PC-3 (cell line): ENCODE results near the gene EXOC6B. TPM values are rescaled to one million over a fixed set of nuclear protein-coding genes. Genes with fewer than 3 reads are reported as not detected.
A peak's percentile ranks its signal among the peaks of the same experiment; 100 is the strongest.

Experiments used
- ATAC-seq: fragments of 200-7000 bp; cut with Tn5 transposase; 2 replicates; pipeline ENCODE4 v1.9.1; 2020; ENCODE audit warnings: mild to moderate bottlenecking, moderate library complexity
- BruUV-seq: library from RNA; stranded (reverse); fragments of 400-500 nt; replicated peaks from 2 replicates; lab custom pipeline; 2021; lab: Mats Ljungman, UMichigan
- CTCF ChIA-PET: fragments of 300-600 bp; sonication (Branson Sonifier 250); formaldehyde crosslinking; loops from one replicate; lab custom pipeline; 2022; ENCODE audit warnings: antibody characterized with exemption; lab: Charles Lee
- POLR2A ChIA-PET: fragments of 300-600 bp; sonication (Branson Sonifier 250); formaldehyde crosslinking; loops from one replicate; lab custom pipeline; 2022; ENCODE audit warnings: antibody characterized with exemption; ENCODE audit not compliant: unreplicated experiment; lab: Charles Lee
- DNase-seq: peaks from one replicate; pipeline ENCODE4 v3.0.0-alpha.2; 2015
- H2AFZ ChIP-seq: fragments of 300-600 bp; sonication (generic); 2 replicates; pipeline ENCODE4 v1.6.0; 2016; ENCODE audit warnings: antibody characterized with exemption, low read length
- H3F3A ChIP-seq: fragments of 300-600 bp; sonication (generic); one replicate; pipeline ENCODE4 v1.6.0; 2017; ENCODE audit warnings: antibody characterized with exemption, low read length, control low read depth, mild to moderate bottlenecking; ENCODE audit not compliant: unreplicated experiment
- H3K27ac ChIP-seq: fragments of 300-600 bp; sonication (generic); 2 replicates; pipeline ENCODE4 v1.5.1; 2016; ENCODE audit warnings: mild to moderate bottlenecking, low read length
- H3K27me3 ChIP-seq: fragments of 300-600 bp; sonication (generic); 2 replicates; pipeline ENCODE4 v1.6.1; 2016; ENCODE audit warnings: low read length, mixed read lengths
- H3K36me3 ChIP-seq: fragments of 300-600 bp; sonication (generic); 2 replicates; pipeline ENCODE4 v1.6.1; 2016; ENCODE audit warnings: low read depth, mixed run types, low read length, mixed read lengths
- H3K4me1 ChIP-seq: fragments of 300-600 bp; sonication (generic); 2 replicates; pipeline ENCODE4 v1.5.1; 2016; ENCODE audit warnings: low read length; ENCODE audit not compliant: insufficient read depth
- H3K4me2 ChIP-seq: fragments of 300-600 bp; sonication (generic); 2 replicates; pipeline ENCODE4 v1.6.0; 2016; ENCODE audit warnings: low read length
- H3K4me3 ChIP-seq: fragments of 300-600 bp; sonication (generic); 2 replicates; pipeline ENCODE4 v1.5.1; 2016; ENCODE audit warnings: mild to moderate bottlenecking, low read length, mixed read lengths
- H3K79me2 ChIP-seq: fragments of 300-600 bp; sonication (generic); 2 replicates; pipeline ENCODE4 v1.6.1; 2017; ENCODE audit warnings: low read length, mixed read lengths
- H3K9ac ChIP-seq: fragments of 300-600 bp; sonication (generic); 2 replicates; pipeline ENCODE4 v1.6.0; 2016; ENCODE audit warnings: mild to moderate bottlenecking, low read length
- H3K9me2 ChIP-seq: fragments of 300-600 bp; sonication (generic); replicated peaks from 2 replicates; pipeline ENCODE4 v1.6.1; 2016; ENCODE audit warnings: mixed run types, low read length, mixed read lengths
- H3K9me3 ChIP-seq: fragments of 300-600 bp; sonication (generic); 2 replicates; pipeline ENCODE4 v1.6.1; 2016; ENCODE audit warnings: low read length, mixed read lengths
- H4K20me1 ChIP-seq: fragments of 300-600 bp; sonication (generic); 2 replicates; pipeline ENCODE4 v1.6.1; 2016; ENCODE audit warnings: low read length, mixed read lengths
- CTCF ChIP-seq: fragments of 300-600 bp; sonication (generic); conservative IDR thresholded peaks from 2 replicates; pipeline ENCODE4 v1.5.1; 2017; ENCODE audit warnings: antibody characterized with exemption, low read depth, mild to moderate bottlenecking, low read length
- EZH2 ChIP-seq: fragments of 300-600 bp; sonication (generic); IDR thresholded peaks from one replicate; pipeline ENCODE4 v1.6.1; 2017; ENCODE audit warnings: antibody characterized with exemption, mild to moderate bottlenecking, low read length; ENCODE audit not compliant: unreplicated experiment
- EZH2phosphoT487 ChIP-seq: fragments of 300-600 bp; sonication (generic); IDR thresholded peaks from 2 replicates; pipeline ENCODE4 v1.6.1; 2018; ENCODE audit warnings: mild to moderate bottlenecking, antibody characterized with exemption, low read length, borderline replicate concordance
- intact Hi-C: fragments of 100-400 bp; cut with micrococcal nuclease; formaldehyde crosslinking; loops from 2 replicates; pipeline ENCODE4 v1.9.0; 2023
- total RNA-seq: library from RNA; depleted of rRNA; stranded (reverse); fragments of >200 nt; gene quantifications from 2 replicates; pipeline ENCODE4 v1.2.3, GENCODE V29; 2014

The EXOC6B gene
- total RNA-seq, 1 experiment from 2014 or later: 13.9 TPM

DNA sequence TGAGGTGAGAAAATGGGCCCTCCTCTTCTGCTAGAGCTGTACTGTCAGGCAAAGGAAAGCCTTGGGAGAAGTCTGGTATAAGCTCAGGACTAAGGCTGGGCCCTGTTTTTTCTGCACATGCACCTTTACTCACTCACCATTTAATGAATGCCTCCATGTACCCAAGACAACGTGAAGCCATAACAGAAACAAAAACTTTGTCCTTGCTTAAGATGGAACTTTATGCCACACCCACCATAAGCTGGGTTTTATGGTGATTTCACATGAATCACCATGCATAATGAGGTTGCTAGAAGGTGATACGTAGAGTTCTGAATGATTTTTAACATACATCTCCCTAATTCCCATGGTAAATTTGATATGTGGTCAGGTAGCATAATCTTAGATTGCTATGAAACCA is 614.5 kb downstream of the EXOC6B start:
- POLR2A ChIA-PET: no interaction called here

DNA sequence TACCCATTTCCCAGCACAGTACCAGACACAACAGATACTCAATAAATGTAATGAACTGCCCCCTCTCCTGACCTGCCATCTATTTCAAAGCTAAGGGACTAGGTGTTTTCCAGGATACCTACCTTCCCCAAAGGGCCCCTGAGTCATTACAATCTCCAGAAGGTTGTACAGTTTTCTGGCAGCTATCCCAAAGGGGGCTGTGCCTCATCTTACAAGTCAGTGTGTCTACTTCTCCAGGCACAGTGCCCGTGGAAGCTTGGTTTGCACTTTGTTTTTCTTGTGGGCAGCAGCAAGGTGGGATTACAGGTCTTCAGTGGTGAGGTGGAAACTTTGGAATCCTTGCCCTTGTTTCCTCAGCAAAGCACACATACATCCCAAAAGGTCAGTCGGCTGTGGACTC is 615.4 kb downstream of the EXOC6B start:
- Histone ChIP-seq H3K27me3 (no peaks in the 10 kb centered on the region), H3K9me3 (no peaks in the 10 kb centered on the region), H4K20me1 (no peaks in the 10 kb centered on the region), H2AFZ (no peak overlapping the region), H3K4me2 (no peak overlapping the region), H3K36me3 (no peaks in the 10 kb centered on the region), H3K9me2 (no peaks in the 10 kb centered on the region), H3K4me3 (no peak overlapping the region), H3K4me1 (peaks cover 10% of the 10 kb centered on the region; the same call in 1 of the 2 replicates), H3F3A (no peaks in the 10 kb centered on the region), H3K79me2 (no peaks in the 10 kb centered on the region), H3K9ac (no peak overlapping the region), H3K27ac (no peak overlapping the region)
- intact Hi-C loops: no loop called here
- TF ChIP-seq EZH2phosphoT487 (no peak), CTCF (no peak), EZH2 (no peak)
- no TSS peak for BruUV-seq
- CTCF ChIA-PET: no interaction called here
- DNase-seq: peak; percentile 46
- ATAC-seq: no peak
- POLR2A ChIA-PET: no interaction called here

More for the DNA sequence above, 614.5 kb downstream of the EXOC6B start:
- no peaks in the 10 kb centered on the region for H3K9me2 ChIP-seq
- H3K4me2 ChIP-seq: no peak overlapping the region
- CTCF ChIA-PET: no interaction called here
- no peak overlapping the region for H2AFZ ChIP-seq
- ATAC-seq (no peak), DNase-seq (peak; percentile 8)
- TF ChIP-seq CTCF (no peak), EZH2 (no peak), EZH2phosphoT487 (no peak)
- peaks cover 10% of the 10 kb centered on the region; the same call in 1 of the 2 replicates for H3K4me1 ChIP-seq
- no peak overlapping the region for H3K4me3 ChIP-seq
- no peaks in the 10 kb centered on the region for H4K20me1 ChIP-seq
- BruUV-seq: no TSS peak
- no peaks in the 10 kb centered on the region for H3K79me2 ChIP-seq
- H3K9me3 ChIP-seq: no peaks in the 10 kb centered on the region
- no peak overlapping the region for H3K9ac ChIP-seq
- no peak overlapping the region for H3K27ac ChIP-seq
- H3K27me3 ChIP-seq: no peaks in the 10 kb centered on the region
- intact Hi-C loops: no loop called here
- H3F3A ChIP-seq: no peaks in the 10 kb centered on the region
- no peaks in the 10 kb centered on the region for H3K36me3 ChIP-seq

GRCh38 chr2:72208225-72208624 is 617.6 kb downstream of the EXOC6B start:
- POLR2A ChIA-PET: no interaction called here
- Histone ChIP-seq H3K4me2 (no peak overlapping the region), H3K27ac (no peak overlapping the region), H3F3A (no peaks in the 10 kb centered on the region), H2AFZ (no peak overlapping the region), H3K4me1 (no peaks in the 10 kb centered on the region), H3K9me2 (no peaks in the 10 kb centered on the region), H3K4me3 (no peak overlapping the region), H3K79me2 (no peaks in the 10 kb centered on the region), H4K20me1 (no peaks in the 10 kb centered on the region), H3K27me3 (no peaks in the 10 kb centered on the region), H3K9me3 (no peaks in the 10 kb centered on the region), H3K9ac (no peak overlapping the region), H3K36me3 (no peaks in the 10 kb centered on the region)
- no peak for TF ChIP-seq EZH2
- no peak for TF ChIP-seq EZH2phosphoT487
- no peak for TF ChIP-seq CTCF
- DNase-seq (no peak), ATAC-seq (no peak)
- intact Hi-C loops: no loop called here
- no TSS peak for BruUV-seq
- CTCF ChIA-PET: no interaction called here
